GM19193 (cell line): Measurements from ENCODE around the gene LIPF.

Experiments
- POLR2A ChIP-seq: IDR thresholded peaks from 4 replicates; pipeline ENCODE4 v1.6.1; 2011; ENCODE audit not compliant: insufficient read depth, insufficient read length; ENCODE audit errors: extremely low read depth

LIPF gene

DNA sequence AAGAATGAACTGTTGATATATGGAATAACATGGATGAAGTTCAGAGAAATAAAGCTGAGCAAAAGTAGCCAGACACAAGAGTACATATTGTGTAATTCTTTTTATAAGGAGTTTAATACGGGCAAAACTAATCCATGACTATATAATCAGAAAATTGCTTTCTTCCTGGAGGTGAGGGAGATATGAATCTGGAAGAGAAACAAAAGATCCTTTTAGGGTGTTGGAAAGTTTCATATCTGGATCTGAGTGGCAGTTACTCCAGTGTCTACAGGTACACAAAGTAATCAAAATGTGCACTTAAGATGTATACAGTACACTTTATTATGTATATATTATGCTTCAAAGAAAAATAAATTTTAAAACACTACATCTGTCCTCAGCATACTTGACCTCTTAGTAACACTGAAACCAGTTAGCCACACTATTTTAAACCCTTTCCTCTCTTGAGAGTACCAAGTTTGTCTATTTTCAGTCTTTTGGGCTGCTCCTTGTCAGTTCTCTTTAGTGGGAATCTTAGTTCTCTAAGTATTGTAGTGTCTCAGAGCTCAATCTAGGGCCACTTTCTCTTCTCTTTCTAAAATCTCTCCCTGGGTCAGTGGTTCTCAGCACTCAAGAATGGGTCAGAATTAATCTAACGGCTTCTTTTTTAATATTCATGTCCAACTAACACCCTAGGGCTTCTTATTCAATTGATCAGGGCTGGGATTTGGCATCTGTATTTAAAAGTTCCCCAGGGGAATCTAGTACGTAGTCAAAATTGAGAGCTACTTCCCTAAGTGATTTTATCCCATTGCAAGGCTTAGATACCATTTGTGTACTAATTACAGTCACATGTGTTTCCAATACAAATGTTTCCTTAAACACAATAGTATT lies 4.3 kb upstream of the LIPF start:
- no peak for TF ChIP-seq POLR2A

DNA sequence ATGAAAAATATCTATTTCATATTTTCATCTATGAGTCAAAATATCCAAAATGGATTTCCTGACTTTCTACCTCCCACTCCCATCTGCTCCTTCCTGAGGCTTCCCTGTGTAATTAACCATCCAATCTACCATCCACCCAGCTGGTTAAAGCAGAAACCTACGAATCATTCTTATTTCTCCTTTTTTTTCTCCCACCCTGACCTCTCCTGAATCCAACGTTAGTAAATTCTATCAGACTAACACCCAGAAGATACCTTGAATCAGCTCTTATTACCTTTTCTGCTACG lies 3.7 kb upstream of the LIPF start:
- TF ChIP-seq POLR2A: no peak

DNA sequence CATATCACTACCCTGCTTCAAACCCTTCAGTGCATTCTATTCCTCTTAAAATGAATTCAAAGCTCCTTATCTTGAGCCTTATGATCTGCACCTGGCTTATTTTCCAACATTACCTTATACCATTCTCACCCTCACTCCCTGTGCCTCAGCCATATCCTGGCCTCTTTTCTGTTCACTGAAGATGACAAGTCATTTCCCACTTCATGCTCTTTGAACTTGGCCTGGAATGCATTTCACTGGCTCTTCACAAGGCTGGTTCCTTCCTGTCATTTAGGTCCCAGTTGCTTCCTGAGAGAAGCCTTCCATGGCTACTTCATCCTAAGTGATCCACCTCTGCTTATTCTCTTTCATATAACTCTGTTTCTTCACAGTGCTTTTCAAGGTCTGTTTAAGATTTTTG lies 3.2 kb upstream of the LIPF start:
- TF ChIP-seq POLR2A: no peak

DNA sequence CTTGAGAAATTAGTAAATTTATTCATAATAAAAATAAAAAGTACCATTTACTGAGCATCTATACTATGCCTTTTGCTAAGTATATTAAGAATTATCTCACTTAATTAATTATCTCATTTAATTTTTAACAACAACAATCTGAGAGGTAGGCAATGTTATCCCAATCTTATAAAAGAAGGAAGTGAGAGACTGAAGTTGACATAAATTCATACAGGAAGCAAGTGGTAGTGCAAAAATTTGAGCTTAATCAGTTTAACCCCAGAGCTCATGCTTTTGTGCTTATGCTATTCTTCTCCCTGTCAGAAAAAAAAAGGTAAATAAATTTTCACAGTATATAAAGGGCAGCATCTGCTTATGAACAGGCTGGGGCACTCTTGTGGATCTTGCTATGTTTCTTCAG lies 2.7 kb upstream of the LIPF start:
- TF ChIP-seq POLR2A: no peak

DNA sequence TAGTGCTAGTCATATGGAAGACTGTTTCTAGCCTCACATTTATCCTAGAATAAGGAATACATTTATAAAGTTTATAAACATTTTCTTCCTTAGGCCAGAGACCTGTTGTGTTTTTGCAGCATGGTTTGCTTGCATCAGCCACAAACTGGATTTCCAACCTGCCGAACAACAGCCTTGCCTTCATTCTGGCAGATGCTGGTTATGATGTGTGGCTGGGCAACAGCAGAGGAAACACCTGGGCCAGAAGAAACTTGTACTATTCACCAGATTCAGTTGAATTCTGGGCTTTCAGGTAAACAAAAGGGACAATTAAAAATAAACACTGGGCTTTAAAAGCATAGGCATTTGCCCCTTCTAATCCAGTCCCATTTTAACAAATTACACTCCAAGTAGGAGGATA lies 4.2 kb downstream of the LIPF start:
- TF ChIP-seq POLR2A: no peak

DNA sequence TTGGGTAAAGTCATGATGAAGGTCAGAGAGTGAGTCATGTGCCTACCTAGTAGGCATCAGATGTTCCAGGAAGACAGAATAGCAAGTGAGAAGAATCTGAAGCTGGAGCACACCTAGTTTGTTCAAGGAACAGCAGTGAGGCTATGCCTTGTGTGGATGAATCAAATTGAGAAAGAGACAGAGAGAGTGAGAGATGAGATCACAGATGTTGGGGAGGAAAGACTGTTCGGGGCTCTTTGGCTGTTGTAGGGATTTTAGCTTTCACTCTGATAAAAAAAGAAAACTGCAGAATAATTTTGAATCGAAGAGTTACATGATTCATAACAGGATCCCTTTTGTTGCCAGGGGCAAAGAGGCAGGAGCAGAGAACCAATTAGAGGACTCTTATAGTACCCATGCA lies 6.3 kb downstream of the LIPF start:
- TF ChIP-seq POLR2A: no peak

DNA sequence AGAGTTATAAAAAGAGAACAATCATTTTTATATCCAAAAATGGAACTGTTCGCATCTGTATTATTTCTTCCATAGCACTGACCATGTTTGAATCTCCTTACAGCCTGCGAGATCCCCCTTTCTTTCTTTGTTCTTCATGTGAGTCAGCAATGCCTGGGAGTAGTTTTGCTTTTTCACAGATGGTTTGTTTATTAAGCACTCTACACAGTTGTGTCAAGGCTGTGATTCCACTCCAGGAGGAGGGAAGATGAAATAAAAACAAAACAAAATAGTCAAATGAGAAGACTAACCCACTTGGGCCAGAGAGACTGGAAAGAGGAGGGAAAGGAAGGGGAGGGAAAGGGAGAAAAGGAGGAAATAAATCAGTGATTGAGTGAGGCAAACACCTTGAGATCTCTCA lies 7.8 kb downstream of the LIPF start:
- TF ChIP-seq POLR2A: no peak

DNA sequence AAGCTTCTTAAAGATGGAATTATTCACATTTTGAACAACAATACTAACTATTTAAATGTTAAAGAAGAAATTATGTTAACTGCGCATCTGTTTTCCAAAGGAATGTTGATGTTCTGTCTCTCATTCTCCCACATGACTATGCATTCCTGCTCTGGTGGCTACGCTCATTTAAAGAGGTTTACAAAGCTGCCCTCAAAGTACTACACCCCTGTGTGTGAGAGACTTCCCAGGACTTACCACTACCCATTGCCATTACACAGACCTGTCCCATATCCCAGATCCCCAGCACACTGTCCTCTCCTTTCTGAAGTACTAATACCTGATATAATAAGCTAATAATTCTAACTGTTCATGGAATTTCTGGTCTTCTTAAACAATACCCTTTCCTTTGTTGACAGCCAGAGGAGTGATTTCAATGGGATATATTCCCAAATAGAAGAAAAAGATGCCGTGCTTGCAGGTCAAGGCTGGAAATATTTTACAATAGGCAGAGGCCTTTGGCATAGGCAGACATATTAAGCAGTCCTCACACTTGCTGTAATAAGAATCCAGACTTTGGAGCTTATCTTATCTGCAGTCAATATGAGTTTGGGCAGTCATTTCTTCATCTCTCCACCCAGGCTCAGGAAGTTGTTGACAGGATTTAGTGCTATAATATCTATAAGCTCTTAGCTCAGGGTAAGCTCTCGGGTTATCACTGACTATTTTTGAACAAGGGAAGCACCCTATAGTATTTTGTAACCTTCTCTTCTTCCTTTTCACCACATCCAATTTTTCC lies 12.2 kb downstream of the LIPF start:
- TF ChIP-seq POLR2A: no peak

DNA sequence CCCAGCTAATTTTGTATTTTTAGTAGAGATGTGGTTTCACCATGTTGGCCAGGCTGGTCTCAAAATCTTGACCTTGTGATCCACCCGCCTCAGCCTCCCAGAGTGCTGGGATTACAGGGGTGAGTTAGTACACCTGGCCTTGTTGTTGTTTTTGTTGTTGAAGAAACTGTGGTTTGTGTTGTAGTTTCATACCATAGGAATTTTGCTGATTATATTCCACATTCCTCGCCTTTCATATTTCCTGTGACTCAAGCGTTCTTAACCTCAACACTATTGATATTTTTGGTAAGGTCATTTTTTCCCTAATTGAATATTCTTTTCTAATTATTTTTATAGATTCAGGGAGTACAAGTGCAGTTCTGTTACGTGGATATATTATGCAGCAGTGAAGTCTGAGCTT lies 16.7 kb downstream of the LIPF start:
- TF ChIP-seq POLR2A: no peak

DNA sequence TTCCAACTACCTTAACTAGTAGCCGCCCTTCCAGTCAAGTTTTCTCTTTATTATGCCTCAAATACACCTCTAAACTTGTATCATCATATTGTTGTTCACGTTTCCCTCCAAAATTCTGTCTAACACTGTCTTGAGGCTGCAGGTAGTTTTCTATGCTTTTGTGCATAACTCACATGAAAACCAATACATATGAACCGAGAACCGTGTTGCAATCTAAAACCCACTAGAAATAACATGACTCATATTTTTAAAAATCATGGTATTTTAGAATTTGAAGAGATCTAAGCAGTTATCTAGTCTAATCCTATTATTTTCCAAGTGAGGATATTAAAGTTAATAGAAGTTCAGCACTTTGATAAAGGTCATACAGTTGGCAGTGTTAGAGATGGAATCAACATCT lies 18.2 kb downstream of the LIPF start:
- TF ChIP-seq POLR2A: no peak

DNA sequence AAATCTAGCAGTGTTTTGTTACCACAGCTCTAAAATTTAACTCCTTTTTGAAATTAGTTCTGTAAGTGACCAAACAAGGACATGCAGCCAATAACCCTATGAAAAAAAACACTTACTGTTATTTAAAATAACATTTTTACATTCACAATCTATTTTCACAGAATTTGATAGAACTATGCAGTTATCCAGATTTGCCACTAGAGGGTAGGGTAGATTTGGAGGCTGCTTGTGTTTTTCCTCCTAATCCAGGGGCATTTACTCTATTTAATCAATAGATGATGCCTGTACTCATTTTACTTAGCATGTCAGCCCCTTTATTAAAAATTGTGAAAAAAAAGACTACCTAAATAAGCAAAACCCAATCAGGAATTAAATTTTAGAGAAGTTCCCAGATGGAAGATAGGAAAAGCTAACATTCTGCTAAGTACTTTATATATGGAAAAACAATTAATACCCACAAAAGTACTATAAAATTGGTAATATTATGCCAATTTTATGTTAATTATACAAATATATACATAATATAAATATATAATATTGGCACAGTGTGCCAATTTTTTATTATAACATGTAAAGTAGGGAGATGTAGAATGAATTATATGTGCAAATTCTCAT lies 23.7 kb downstream of the LIPF start:
- no peak for TF ChIP-seq POLR2A

DNA sequence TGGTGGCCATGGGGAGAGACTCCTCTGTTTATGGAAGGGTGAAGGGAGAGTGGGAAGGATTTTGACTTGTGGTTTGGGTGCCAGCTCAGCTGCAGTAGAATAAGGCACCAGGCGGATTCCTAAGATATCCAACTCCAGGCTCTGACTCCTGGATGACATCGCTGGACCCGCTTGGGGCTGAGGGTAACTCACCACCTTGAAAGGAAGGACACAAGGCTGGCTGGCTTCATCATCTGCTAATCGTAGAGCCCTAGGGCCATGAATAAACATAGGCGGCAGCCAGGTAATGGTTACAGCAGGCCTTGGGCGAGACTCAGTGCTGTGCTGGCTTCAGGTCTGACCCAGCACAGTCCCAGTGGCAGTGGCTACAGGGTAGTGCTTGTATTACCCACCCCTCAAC lies 25.1 kb downstream of the LIPF start:
- TF ChIP-seq POLR2A: no peak

DNA sequence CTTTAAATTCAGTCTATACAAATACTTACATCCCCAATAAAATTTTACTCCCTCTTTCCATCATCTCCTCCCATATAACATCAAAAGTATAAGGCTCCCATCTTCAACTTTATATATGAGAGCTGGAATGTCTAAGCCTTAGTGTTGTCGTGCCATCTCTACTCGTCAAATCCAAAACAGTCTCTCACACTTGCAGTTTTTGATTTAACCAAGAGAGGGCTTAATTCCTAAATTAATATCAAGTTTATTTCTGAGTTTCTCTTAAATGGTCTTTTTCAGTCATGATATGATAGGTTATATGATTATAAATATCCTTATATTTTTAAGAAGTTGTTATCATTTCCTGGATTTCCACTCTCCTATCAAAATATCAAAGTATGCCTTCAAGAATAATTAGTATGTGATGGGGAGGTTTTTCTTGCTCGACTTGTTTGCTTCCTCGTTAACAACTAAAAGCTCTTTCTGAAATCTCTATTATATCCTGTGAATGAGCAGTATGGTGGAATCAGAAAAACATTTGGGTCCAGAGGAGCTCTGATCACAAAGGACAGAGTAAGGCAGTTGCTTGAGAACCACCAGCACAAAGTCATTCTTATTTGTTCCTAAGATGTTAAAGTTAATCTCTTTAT lies 29.3 kb downstream of the LIPF start:
- TF ChIP-seq POLR2A: no peak

DNA sequence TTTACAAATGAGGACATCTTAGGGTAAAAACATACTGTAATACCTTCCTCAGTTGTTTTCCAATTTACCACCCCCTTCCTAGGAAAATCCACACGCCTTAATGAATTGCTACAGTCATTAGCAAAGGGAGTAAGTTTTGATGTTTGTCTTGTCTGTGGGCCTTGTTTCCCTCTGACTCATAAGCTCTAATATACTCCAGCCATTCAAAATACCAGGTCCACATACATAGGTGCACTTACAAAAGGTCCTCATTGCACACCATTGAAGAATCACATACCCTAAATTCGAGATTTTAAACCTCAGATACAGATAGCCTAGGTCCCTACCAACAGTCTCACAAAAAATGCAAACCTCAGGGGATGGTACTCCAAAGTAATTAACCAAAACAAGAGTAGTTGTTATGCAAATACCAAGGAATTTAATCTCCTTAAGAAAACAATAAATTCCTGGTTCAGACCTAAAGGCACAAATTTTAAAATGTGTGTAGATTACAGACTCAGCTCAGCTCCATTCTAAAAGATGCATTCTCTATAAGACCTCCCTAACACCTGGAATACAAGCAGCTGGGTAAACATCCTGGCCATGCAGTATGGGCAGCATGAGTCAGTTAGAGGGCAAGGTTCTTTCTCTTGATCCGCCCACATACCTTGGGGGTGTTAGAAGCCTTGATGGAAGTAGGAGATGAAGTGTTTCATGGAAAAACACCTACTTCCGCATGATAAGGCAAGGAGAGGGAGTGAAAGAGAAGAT lies 38.8 kb downstream of the LIPF start:
- no peak for TF ChIP-seq POLR2A

DNA sequence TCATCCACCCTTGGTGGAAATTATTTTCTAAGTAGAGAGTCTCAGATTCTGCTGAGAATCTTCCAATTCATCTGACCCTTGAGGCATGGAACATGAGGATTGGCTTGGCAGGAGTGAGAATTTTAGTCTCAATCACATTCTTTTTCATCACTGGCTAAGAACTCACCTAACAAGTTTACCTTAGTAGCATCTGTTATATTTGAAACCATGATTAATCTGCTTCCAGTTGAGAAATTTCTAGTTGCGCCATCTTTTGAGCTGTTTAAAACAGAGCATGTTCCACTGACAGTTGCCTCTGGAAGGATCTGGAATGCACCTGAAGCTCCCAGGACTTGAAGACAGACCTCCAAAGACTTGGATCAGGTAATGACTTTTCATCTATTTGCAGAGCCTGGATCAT lies 41.7 kb downstream of the LIPF start, which contains the start of gene LIPK:
TSS of gene LIPK (plus strand) at position 292 of the 400 bp plus-strand sequence. CDS start 18,295 bp downstream, outside the sequence.
- TF ChIP-seq POLR2A: no peak

DNA sequence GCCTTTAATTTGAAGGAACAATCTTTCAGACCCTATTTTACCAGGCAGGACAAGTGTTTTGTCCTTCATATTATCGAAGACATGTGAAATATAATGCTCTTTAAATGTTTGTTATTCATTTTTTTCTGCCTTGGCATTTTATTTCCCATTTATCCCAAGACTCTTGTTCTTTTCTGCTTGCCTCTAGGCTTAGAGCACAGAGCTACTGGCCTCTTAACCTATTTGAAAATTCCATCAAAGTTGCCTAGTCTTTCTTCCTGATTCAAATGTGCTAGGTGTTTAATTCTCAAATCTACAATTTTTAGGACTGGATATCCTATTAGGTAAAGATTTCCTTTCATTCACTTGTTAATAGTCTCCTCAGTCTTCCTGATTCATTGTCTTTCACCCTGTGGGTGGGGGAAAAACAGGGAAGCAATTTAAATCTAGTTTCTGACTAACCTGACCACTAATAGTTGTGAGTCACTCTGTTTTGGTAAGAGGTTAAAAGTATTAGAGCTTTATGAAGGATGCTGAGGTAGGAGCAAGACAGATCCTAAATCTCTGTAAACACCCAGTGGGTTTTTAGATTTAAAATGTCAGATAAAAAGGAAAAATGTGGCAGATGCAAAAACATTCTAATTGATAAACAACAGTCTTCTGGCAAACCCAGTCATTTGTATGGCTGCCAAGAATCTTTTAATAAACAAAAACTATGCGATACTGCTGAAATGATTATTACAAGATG lies 43.4 kb downstream of the LIPF start:
- TF ChIP-seq POLR2A: no peak
